Activated CD4-positive, alpha-beta T cell treated with anti-CD3 and anti-CD28 coated beads, Interleukin-2, Interleukin-6, amounts not matched to agents 100 ng/mL and 50 ng/mL, durations not matched to agents 16 hours and 8 hours (primary cell): ENCODE data around the gene MRAP2.
"Not testable (repeated sequence)": the region's sequence is repeated elsewhere in the genome, so short reads cannot be mapped to it uniquely, and the experiment has no call there.

ENCODE experiments used
- DNase-seq: peaks from one replicate; pipeline ENCODE4 v3.0.0-alpha.2; 2020

Gene MRAP2

DNA sequence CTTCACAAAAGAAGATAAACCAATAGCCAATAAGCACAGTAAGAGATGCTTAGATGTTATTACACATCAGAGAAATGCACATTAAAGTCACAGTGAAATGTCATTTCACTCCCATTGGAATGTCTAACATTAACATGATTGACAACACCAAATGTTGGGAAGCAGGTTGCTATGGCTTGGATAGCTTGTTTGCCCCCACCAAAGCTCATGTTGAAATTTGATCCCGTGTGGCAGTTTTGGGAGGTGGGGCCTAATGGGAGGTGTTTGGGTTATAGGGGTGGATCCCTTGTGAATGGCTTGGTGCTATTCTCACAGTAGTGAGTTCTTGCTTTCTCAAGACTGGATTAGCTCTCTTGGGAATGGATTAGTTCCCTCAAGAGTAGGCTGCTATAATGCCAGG, 44.8 kb downstream of the MRAP2 start:
- DNase-seq = no peak

GRCh38 chr6:84081222-84081621, 47.6 kb downstream of the MRAP2 start:
- DNase-seq = no peak

GRCh38 chr6:84082689-84083265, 49.2 kb downstream of the MRAP2 start:
- no peak for DNase-seq

DNA sequence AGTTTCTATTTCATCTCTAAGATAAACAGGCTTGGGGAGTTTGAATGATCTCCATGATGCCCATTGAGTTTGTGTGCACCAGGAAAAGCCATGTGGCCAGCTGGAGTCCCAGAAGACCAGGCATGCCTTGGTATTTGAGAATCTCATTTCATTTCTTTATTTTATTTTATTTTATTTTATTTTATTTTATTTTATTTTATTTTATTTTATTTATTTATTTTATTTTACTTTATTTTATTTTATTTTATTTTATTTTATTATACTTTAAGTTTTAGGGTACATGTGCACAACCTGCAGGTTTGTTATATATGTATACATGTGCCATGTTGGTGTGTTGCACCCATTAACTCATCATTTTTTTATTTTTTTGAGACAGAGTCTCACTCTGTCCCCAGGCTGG, 51.1 kb downstream of the MRAP2 start:
- DNase-seq = not testable (repeated sequence)

GRCh38 chr6:84086056-84086455, 52.5 kb downstream of the MRAP2 start:
- no peak for DNase-seq

DNA sequence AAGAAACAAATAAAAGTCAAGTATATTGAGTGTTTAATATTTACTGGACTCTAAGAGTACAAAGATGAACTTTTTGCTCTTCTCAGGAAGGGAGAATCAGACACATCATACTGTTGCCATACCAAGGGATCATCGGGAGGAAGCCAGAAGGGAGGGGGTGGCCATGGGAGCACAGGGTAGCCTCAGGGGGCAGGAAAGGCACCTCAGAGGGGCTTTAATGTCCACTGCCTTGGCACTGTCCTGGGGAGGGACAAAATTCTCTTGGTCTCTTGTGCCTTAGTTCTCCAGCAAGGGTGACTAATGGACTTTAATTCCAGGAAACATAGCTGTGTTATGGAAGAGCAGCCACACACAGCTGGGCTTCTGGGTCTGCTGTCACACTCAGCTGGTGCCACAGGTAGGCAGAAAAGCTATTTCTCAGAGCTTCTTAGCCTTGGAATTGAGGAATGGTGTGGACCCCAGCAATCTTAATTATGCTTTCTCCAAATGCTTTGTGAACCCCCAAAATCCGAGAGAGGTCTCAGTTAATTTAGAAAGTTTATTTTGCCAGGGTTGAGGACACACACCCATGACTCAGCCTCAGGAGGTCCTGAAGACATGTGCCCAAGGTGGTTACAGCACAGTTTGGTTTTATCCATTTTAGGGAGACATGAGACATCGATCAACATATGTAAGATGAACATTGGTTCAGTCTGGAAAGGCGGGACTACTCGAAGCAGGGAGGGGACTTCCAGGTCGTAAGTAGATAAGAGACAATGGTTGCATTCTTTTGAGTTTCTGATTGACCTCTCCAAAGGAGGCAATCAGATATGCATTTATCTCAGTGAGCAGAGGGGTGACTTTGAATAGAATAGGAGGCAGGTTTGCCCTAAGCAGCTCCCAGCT, 53.2 kb downstream of the MRAP2 start:
- DNase-seq = no peak

DNA sequence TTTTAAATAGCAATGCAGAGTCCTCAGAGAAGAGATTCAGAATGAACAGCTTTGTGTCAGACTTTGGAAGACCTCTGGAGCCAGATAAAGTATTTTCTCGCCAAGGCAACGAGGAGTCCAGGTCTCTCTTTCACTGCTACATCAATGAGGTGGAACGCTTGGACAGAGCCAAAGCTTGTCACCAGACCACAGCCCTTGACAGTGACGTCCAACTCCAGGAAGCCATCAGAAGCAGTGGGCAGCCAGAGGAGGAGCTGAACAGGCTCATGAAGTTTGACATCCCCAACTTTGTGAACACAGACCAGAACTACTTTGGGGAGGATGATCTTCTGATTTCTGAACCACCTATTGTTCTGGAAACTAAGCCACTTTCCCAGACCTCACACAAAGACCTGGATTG, 55.5 kb downstream of the MRAP2 start:
- no peak for DNase-seq

DNA sequence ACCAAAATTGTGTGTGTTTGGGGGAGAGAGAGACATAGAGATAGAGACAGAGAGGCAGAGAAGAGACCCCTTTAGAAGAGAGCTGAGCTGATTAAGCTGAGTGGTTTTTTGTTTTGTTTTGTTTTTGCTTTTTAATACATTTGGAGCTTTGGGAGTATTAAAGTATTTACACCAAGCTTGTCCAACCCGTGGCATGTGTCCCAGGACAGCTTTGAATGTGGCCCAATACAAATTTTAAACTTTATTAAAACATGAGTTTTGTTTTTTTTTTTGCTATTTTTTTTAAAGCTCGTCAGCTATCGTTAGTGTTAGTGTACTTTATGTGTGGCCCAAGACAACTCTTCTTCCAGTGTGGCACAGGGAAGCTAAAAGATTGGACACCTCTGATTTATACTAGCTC, 56.0 kb downstream of the MRAP2 start:
- no peak for DNase-seq

- DNase-seq = peak; percentile 17
Observed at GRCh38 chr6:84093441-84094435, 60.2 kb downstream of the MRAP2 start.

DNA sequence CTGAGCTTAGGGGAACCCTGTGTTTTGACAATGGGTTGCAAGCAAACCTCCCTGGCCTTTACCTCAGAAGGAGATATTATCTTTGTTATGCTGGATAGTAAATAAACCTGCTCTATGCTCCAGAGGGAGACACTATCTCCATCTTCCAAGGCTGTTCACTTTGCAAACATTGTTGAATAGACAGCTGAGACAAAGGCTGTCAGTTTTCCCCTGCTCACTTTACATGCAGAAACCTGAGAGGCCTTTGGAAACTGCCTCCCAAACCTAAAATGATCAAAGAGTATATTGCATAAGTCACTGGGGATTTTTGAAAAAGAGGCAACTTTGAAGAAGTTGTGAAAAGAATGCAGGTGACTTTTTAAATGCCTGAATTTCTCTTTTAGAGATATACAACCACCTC, 61.6 kb downstream of the MRAP2 start:
- no peak for DNase-seq

GRCh38 chr6:84103029-84103428, 69.5 kb downstream of the MRAP2 start:
- no peak for DNase-seq

DNA sequence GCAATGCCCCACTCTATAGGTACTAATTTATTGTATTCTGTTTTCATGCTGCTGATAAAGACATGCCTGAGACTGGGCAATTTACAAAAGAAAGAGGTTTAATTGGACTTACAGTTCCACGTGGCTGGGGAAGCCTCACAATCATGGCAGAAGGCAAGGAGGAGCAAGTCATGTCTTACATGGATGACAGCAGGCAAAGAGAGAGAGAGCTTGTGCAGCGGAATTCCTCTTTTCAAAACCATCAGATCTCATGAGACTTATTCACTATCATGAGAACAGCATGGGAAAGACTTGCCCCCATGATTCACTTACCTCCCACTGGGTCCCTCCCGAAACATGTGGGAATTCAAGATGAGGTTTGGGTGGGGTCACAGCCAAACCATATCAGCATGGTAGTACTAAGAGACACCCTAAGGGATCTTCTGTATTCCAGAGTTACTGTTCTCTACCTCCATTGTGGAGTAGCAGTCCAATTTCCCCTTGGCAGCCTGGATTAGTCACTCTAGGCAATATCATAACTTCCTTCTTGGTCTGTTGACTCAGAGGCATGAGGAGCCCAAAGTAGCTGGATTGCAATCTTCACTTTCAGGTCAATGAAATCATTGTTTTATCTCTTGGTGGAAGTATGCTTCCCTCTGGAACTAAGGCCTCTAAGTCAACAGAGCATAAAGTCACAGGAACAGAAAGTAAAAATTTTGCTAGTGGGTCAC, 71.8 kb downstream of the MRAP2 start:
- DNase-seq = not testable (repeated sequence)

DNA sequence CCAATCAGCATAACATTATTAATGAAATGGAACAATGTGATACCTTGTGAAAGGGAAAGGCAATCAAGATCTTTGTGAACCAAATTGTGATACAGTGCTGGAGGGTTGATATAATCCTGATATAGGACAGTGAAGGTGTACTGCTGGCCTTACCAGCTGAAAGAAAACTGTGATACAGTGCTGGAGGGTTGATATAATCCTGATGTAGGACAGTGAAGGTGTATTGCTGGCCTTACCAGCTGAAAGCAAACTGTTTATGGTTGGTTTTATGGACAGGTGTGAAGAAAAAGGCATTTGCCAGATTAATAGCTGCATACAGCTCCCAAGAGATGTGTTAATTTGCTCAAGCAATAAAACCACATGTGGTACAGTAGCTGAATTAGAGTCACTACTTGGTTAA, 73.9 kb downstream of the MRAP2 start:
- DNase-seq = no peak

DNA sequence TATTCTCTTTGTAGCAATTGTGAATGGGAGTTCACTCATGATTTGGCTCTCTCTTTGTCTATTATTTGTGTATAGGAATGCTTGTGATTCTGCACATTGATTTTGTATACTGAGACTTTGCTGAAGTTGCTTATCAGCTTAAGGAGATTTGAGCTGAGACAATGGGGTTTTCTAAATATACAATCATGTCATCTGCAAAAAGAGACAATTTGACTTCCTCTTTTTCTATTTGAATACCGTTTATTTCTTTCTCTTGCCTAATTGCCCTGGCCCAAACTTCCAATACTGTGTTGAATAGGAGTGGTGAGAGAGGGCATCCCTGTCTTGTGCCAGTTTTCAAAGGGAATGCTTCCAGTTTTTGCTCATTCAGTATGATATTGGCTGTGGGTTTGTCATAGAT, 77.8 kb downstream of the MRAP2 start:
- DNase-seq = not testable (repeated sequence)

DNA sequence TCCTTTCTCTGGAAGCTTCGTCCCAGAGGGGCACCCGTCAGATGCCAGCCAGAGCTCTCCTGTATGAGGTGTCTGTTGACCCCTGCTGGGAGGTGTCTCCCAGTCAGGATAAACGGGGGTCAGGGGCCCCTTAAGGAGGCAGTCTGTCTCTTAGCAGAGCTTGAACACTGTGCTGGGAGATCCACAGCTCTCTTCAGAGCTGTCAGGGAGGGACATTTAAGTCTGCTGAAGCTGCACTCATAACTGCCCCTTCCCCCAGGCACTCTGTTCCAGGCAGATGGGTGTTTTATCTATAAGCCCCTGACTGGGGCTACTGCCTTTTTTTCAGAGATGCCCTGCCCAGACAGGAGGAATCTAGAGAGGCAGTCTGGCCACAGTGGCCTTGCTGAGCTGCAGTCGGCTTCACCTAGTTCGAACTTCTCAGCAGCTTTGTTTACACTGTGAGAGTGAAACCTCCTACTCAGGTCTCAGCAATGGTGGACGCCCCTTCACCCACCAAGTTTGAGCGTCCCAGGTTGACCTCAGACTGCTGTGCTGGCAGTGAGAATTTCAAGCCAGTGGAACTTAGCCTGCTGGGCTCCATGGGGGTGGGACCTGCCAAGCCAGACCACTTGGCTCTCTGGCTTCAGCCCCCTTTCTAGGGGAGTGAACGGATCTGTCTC, 81.5 kb downstream of the MRAP2 start:
- not testable (repeated sequence) for DNase-seq

DNA sequence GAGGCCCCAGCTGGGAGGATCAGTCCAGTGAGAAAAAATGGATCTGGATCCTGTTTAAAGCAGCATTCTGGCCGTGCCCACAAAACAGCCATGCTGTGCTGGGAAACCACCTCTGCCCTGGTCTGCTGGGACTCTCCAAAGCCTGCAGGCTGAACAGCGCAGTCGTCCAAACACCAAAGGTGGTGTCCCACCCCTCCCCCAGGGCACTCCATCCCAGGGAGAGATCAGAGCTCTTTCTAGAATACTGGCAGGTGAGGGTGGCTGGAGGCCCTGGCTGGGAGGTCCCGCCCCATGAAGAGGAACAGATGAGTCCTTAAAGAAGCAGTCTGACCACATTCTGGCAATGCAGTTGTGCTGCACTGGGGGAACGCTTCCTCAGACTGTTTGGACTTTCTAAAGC, 84.6 kb downstream of the MRAP2 start:
- no peak for DNase-seq

GRCh38 chr6:84119277-84119676, 85.7 kb downstream of the MRAP2 start:
- no peak for DNase-seq

DNA sequence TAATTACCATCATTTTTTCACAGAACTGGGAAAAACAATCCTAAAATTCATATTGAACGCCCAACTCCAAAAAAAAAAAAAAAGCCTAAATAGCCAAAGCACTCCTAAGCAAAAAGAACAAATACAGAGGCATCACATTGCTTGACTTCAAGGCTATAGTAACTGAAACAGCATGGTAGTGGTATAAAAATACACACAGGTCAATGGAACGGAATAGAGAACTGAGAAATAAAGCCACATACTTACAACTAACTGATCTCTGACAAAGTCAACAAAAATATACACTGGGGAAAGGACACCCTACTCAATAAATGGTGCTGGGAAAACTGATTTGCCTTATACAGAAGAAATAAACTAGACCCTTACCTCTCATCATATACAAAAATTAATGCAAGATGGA, 89.6 kb downstream of the MRAP2 start:
- DNase-seq = no peak

DNA sequence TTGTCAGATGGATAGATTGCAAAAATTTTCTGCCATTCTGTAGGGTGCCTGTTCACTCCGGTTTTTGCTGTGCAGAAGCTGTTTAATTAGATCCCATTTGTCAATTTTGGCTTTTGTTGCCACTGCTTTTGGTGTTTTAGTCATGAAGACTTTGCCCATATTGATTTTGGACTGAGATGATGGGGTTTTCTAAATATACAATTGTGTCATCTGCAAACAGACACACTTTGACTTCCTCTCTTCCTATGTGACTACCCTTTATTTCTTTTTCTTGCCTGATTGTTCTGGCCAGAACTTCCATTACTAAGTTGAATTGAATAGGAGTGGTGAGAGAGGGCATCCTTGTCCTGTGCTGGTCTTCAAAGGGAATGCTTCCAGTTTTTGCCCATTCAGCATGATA, 96.0 kb downstream of the MRAP2 start:
- not testable (repeated sequence) for DNase-seq

GRCh38 chr6:84133385-84133784, 99.8 kb downstream of the MRAP2 start:
- DNase-seq = not testable (repeated sequence)

GRCh38 chr6:84135291-84135690, 101.7 kb downstream of the MRAP2 start:
- no peak for DNase-seq
